WTC11 (cell line): ENCODE results near the gene PRKAR2A. TPM values are rescaled to one million over a fixed set of nuclear protein-coding genes. Genes with fewer than 3 reads are reported as not detected.

ENCODE experiments used
- ATAC-seq: fragments of 200-7000 bp; cut with Tn5 transposase; 2 replicates; pipeline ENCODE4 v1.10.0; 2021; ENCODE audit warnings: mild to moderate bottlenecking, moderate library complexity
- CTCF ChIA-PET: fragments of 300-600 bp; sonication (Branson Sonifier 250); formaldehyde crosslinking; loops from one replicate; lab custom pipeline; 2021; ENCODE audit warnings: antibody characterized with exemption; lab: Charles Lee
- POLR2A ChIA-PET: fragments of 350-600 bp; sonication (Branson Sonifier 250); formaldehyde crosslinking; loops from one replicate; lab custom pipeline; 2021; ENCODE audit warnings: antibody characterized with exemption; lab: Charles Lee
- DNase-seq: peaks from one replicate; pipeline ENCODE4 v3.0.0; 2021; ENCODE audit warnings: low spot score
- H3K27ac Mint-ChIP-seq: 2 replicates; pipeline ENCODE4 v1.8.0; 2021; ENCODE audit warnings: mixed read lengths
- H3K27me3 Mint-ChIP-seq: 2 replicates; pipeline ENCODE4 v1.8.0; 2021; ENCODE audit warnings: low read depth, mild to moderate bottlenecking, moderate library complexity, mixed read lengths
- H3K36me3 Mint-ChIP-seq: 2 replicates; pipeline ENCODE4 v1.8.0; 2021; ENCODE audit warnings: mixed read lengths
- H3K4me1 Mint-ChIP-seq: 2 replicates; pipeline ENCODE4 v1.8.0; 2022; ENCODE audit warnings: mixed read lengths
- H3K4me3 Mint-ChIP-seq: 2 replicates; pipeline ENCODE4 v1.8.0; 2021; ENCODE audit warnings: mild to moderate bottlenecking, moderate library complexity, mixed read lengths
- H3K9me3 Mint-ChIP-seq: 2 replicates; pipeline ENCODE4 v1.8.0; 2021; ENCODE audit warnings: mixed read lengths
- ARID4B ChIP-seq: sonication (generic); formaldehyde crosslinking; IDR thresholded peaks from 2 replicates; pipeline ENCODE4 v1.8.0; 2023; ENCODE audit warnings: missing genetic modification reagents, mild to moderate bottlenecking, borderline replicate concordance
- ATF2 ChIP-seq: sonication (generic); formaldehyde crosslinking; IDR thresholded peaks from 2 replicates; pipeline ENCODE4 v1.8.1; 2022; ENCODE audit warnings: low read depth, missing genetic modification reagents, borderline replicate concordance
- CDX4 ChIP-seq: fragments of 250-450 bp; sonication (Bioruptor Pico); IDR thresholded peaks from 2 replicates; pipeline ENCODE4 v1.9.0; 2021; ENCODE audit warnings: moderate library complexity, mild to moderate bottlenecking, inconsistent platforms, borderline replicate concordance
- E2F5 ChIP-seq: sonication (generic); formaldehyde crosslinking; IDR thresholded peaks from 2 replicates; pipeline ENCODE4 v1.8.1; 2022; ENCODE audit warnings: mild to moderate bottlenecking, moderate library complexity, missing genetic modification reagents
- ETV6 ChIP-seq: sonication (generic); formaldehyde crosslinking; IDR thresholded peaks from 2 replicates; pipeline ENCODE4 v1.8.1; 2022; ENCODE audit warnings: mild to moderate bottlenecking, missing genetic modification reagents
- FOXJ3 ChIP-seq: sonication (generic); formaldehyde crosslinking; IDR thresholded peaks from 2 replicates; pipeline ENCODE4 v1.9.0; 2021; ENCODE audit warnings: missing genetic modification reagents, mild to moderate bottlenecking, borderline replicate concordance
- GABPB1 ChIP-seq: sonication (generic); formaldehyde crosslinking; IDR thresholded peaks from 2 replicates; pipeline ENCODE4 v1.8.1; 2023; ENCODE audit warnings: mild to moderate bottlenecking, missing genetic modification reagents
- GTF2I ChIP-seq: fragments of 250-450 bp; sonication (Bioruptor Pico); conservative IDR thresholded peaks from 2 replicates; pipeline ENCODE4 v1.4.0; 2021; ENCODE audit warnings: mild to moderate bottlenecking
- KAT7 ChIP-seq: sonication (generic); formaldehyde crosslinking; IDR thresholded peaks from 2 replicates; pipeline ENCODE4 v1.8.1; 2023; ENCODE audit warnings: missing genetic modification reagents, mild to moderate bottlenecking, borderline replicate concordance
- MAX ChIP-seq: sonication (generic); formaldehyde crosslinking; IDR thresholded peaks from 2 replicates; pipeline ENCODE4 v1.8.0; 2022; ENCODE audit warnings: mild to moderate bottlenecking, missing genetic modification reagents
- PRRX2 ChIP-seq: fragments of 250-450 bp; sonication (Bioruptor Pico); IDR thresholded peaks from 2 replicates; pipeline ENCODE4 v1.8.0; 2021; ENCODE audit warnings: mild to moderate bottlenecking
- STAT6 ChIP-seq: sonication (generic); formaldehyde crosslinking; conservative IDR thresholded peaks from 2 replicates; pipeline ENCODE4 v1.8.1; 2023; ENCODE audit warnings: mild to moderate bottlenecking, low read depth, missing genetic modification reagents, moderate library complexity
- TCF7 ChIP-seq: sonication (generic); formaldehyde crosslinking; IDR thresholded peaks from 2 replicates; pipeline ENCODE4 v1.8.0; 2022; ENCODE audit warnings: mild to moderate bottlenecking, low read depth, missing genetic modification reagents, moderate library complexity
- ZBTB21 ChIP-seq: sonication (generic); formaldehyde crosslinking; IDR thresholded peaks from 2 replicates; pipeline ENCODE4 v1.8.1; 2023; ENCODE audit warnings: mild to moderate bottlenecking, missing genetic modification reagents, borderline replicate concordance
- ZNF317 ChIP-seq: sonication (generic); formaldehyde crosslinking; IDR thresholded peaks from 2 replicates; pipeline ENCODE4 v1.8.1; 2023; ENCODE audit warnings: low read depth, mild to moderate bottlenecking, moderate library complexity, missing genetic modification reagents, borderline replicate concordance
- ZNF416 ChIP-seq: fragments of 250-450 bp; sonication (Bioruptor Pico); IDR thresholded peaks from 2 replicates; pipeline ENCODE4 v1.9.0; 2021; ENCODE audit warnings: mild to moderate bottlenecking, inconsistent platforms
- ZNF671 ChIP-seq: fragments of 250-450 bp; sonication (Bioruptor Pico); IDR thresholded peaks from 2 replicates; pipeline ENCODE4 v1.8.0; 2021; ENCODE audit warnings: mild to moderate bottlenecking
- total RNA-seq: library from RNA; stranded (reverse); gene quantifications from 3 replicates; pipeline ENCODE4 v1.2.3, GENCODE V29; 2021

PRKAR2A gene
- total RNA-seq, 1 experiment from 2014 or later: 57.2 TPM

- Mint-ChIP-seq H3K9me3 (no peaks in the 10 kb centered on the region), H3K27me3 (no peaks in the 10 kb centered on the region), H3K27ac (no peak overlapping the region), H3K36me3 (no peaks in the 10 kb centered on the region), H3K4me1 (no peaks in the 10 kb centered on the region), H3K4me3 (no peak overlapping the region)
- TF ChIP-seq GABPB1: no peak
- no peak for TF ChIP-seq PRRX2 (CRISPR knock-in tag)
- POLR2A ChIA-PET: no interaction called here
- CTCF ChIA-PET: no interaction called here
- ATAC-seq (no peak), DNase-seq (no peak)
These were observed 30.0 kb upstream of the PRKAR2A start for GRCh38 chr3:48877671-48878070.

- no peak for TF ChIP-seq MAX
- no peak for TF ChIP-seq STAT6 (CRISPR knock-in tag)
- no peak for TF ChIP-seq KAT7 (CRISPR knock-in tag)
- no peak for TF ChIP-seq GABPB1
- TF ChIP-seq ZNF416: no peak
- no peak for TF ChIP-seq FOXJ3 (CRISPR knock-in tag)
- no peak for TF ChIP-seq ATF2 (CRISPR knock-in tag)
- TF ChIP-seq E2F5 (CRISPR knock-in tag): no peak
- no peak for TF ChIP-seq ETV6 (CRISPR knock-in tag)
- TF ChIP-seq GTF2I (CRISPR knock-in tag): no peak
- TF ChIP-seq CDX4: no peak
- no peak for TF ChIP-seq ZNF671 (CRISPR knock-in tag)
- TF ChIP-seq TCF7 (CRISPR knock-in tag): no peak
- TF ChIP-seq ZBTB21 (CRISPR knock-in tag): no peak
- TF ChIP-seq ARID4B: no peak
- TF ChIP-seq ZNF317 (CRISPR knock-in tag): no peak
- Mint-ChIP-seq H3K4me3 (no peak overlapping the region), H3K27me3 (no peaks in the 10 kb centered on the region), H3K36me3 (no peaks in the 10 kb centered on the region), H3K9me3 (no peaks in the 10 kb centered on the region), H3K27ac (no peak overlapping the region), H3K4me1 (no peaks in the 10 kb centered on the region)
- DNase-seq: no peak
- ATAC-seq: no peak
- CTCF ChIA-PET: no interaction called here
- POLR2A ChIA-PET: interaction anchor here (0.6 kb wide), 3 partner anchors 30 to 72 kb away, joined by 4 to 8 read pairs (median 6); no protein-coding TSS in a partner anchor
These were observed 15.4 kb upstream of the PRKAR2A start for GRCh38 chr3:48863122-48863521.
